H1 (cell line): ENCODE measurements around the gene CRTAC1. TPM values are rescaled to one million over a fixed set of nuclear protein-coding genes. Genes with fewer than 3 reads are reported as not detected.

ENCODE experiments used
- ASH2L ChIP-seq: fragments of 200-600, 300-600 bp; sonication (generic); IDR thresholded peaks from one replicate; pipeline ENCODE4 v1.7.1; 2017; ENCODE audit warnings: low read length
- BRCA1 ChIP-seq: IDR thresholded peaks from 2 replicates; pipeline ENCODE4 v1.6.1; 2012; ENCODE audit warnings: low read depth, low read length, improper control_type of control experiment
- GABPA ChIP-seq: IDR thresholded peaks from 2 replicates; pipeline ENCODE4 v1.6.1; 2011; ENCODE audit warnings: mild to moderate bottlenecking, low read length, moderate library complexity, borderline replicate concordance; ENCODE audit not compliant: insufficient read depth
- JUN ChIP-seq: IDR thresholded peaks from 2 replicates; pipeline ENCODE4 v1.6.1; 2011; ENCODE audit warnings: low read depth, mild to moderate bottlenecking, improper control_type of control experiment, low read length
- KDM1A ChIP-seq: fragments of 200-600, 300-600 bp; sonication (generic); IDR thresholded peaks from 2 replicates; pipeline ENCODE4 v1.7.1; 2016; ENCODE audit warnings: mild to moderate bottlenecking, low read length, borderline replicate concordance
- NANOG ChIP-seq: IDR thresholded peaks from 2 replicates; pipeline ENCODE4 v1.6.1; 2011; ENCODE audit warnings: low read length, low read depth, mild to moderate bottlenecking, inconsistent platforms; ENCODE audit not compliant: insufficient read depth, poor library complexity, severe bottlenecking
- POU5F1 ChIP-seq: IDR thresholded peaks from 2 replicates; pipeline ENCODE4 v1.6.1; 2011; ENCODE audit warnings: low read depth, mild to moderate bottlenecking, low read length, moderate library complexity
- SUZ12 ChIP-seq: fragments of 200-600 bp; sonication (generic); IDR thresholded peaks from 2 replicates; pipeline ENCODE4 v1.6.1; 2012; ENCODE audit warnings: mild to moderate bottlenecking, inconsistent platforms, low read length, moderate library complexity, mixed read lengths
- TAF7 ChIP-seq: optimal IDR thresholded peaks from 2 replicates; pipeline ENCODE3; 2011; ENCODE audit warnings: low read depth, mild to moderate bottlenecking, inconsistent platforms, low read length, moderate library complexity, borderline replicate concordance
- TBP ChIP-seq: IDR thresholded peaks from 2 replicates; pipeline ENCODE4 v1.6.1; 2011; ENCODE audit warnings: low read depth, low read length, improper control_type of control experiment
- TCF12 ChIP-seq: IDR thresholded peaks from 2 replicates; pipeline ENCODE4 v1.6.1; 2011; ENCODE audit warnings: low read depth, mild to moderate bottlenecking, low read length
- ZNF274 ChIP-seq: IDR thresholded peaks from 2 replicates; pipeline ENCODE4 v1.7.0; 2012; ENCODE audit warnings: low read length, borderline replicate concordance; ENCODE audit errors: extremely low read depth
- polyA plus RNA-seq, 7 experiments: library from polyadenylated mRNA; depleted of rRNA in 3 of 7; stranded (reverse) in 5 of 7; unstranded in 2 of 7; fragments of >200 nt in 5 of 7; fragments of 200-250 nt in 2 of 7; gene quantifications; 1 replicate in 5 of 7; 2 replicates in 1 of 7; 4 replicates in 1 of 7; pipeline versions ENCODE4 v1.2.1 to v1.2.3, GENCODE V29; 2011 to 2013; ENCODE audit warnings: missing spikeins in 2 of 7, mixed read lengths in 2 of 7
- total RNA-seq: library from RNA; stranded (reverse); fragmentation: NEBNext Ultra II Directional; extraction: Animal tissue kit (Norgen Biotek cat#: 25700); gene quantifications from 2 replicates; pipeline ENCODE4 v1.2.1, GENCODE V29; 2021

CRTAC1 gene
- total and polyA plus RNA-seq, 2 of the 8 experiments (the other 6 are each of a cell fraction or from before 2014, with no cell fraction given) = 0.91 to 1.2 TPM

DNA sequence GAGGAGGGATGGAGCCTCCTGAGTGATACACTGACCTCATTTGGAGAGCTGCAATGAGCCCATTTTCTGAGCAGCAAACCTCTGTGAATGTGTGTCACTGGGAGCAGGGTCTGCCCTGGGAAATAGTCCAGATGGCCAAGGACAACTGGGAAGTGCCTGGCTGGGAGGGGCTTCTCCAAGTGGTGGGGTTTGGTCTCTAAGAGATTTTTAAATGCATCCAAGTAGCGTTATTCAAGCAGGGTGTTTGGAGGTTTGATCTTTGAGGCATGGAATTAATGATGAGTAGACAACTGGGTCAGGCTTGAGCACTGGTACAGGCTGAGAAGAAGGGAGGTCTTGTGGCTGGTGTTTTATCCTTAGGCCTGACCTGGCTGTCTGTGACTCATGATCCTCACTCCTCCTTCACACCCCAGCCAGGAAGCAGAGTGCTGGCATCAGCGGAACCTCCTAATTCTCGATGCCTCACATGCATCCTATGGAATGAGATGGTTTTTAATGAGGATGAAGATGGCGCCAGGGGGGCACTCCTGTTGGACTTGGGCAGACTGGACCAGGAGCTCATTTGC lies 177.5 kb downstream of the CRTAC1 start (continued):
- TF ChIP-seq TBP (no peak), GABPA (no peak), TCF12 (no peak), TAF7 (no peak), NANOG (no peak), BRCA1 (no peak), KDM1A (no peak), JUN (no peak), ZNF274 (no peak), POU5F1 (no peak), SUZ12 (no peak), ASH2L (no peak)
